Ovary (tissue), 3 donors: ENCODE measurements around the gene LRRC3.

Experiments used
- CTCF ChIP-seq, 3 donors: fragments of 450-650 bp in 2 of 3; fragments of 200-600 bp in 1 of 3; IDR thresholded peaks; one replicate each; pipeline versions ENCODE4 v1.5.1 to v1.8.0; 2016 to 2022; ENCODE audit warnings: antibody characterized with exemption in 3 of 3, mild to moderate bottlenecking in 1 of 3
- EP300 ChIP-seq: sonication (generic); formaldehyde crosslinking; IDR thresholded peaks from one replicate; pipeline ENCODE4 v1.6.1; 2017; ENCODE audit warnings: antibody characterized with exemption
- POLR2A ChIP-seq: fragments of 450-650 bp; IDR thresholded peaks from one replicate; pipeline ENCODE4 v1.6.1; 2017; ENCODE audit warnings: antibody characterized with exemption, mild to moderate bottlenecking, moderate library complexity
- donor health status: DM: no; HTN: no; CAD: no.

GRCh38 chr21:44441581-44442265 lies 13.6 kb upstream of the LRRC3 start:
- TF ChIP-seq CTCF (IDR thresholded peaks at IDR 0.05) (no peak), POLR2A (no peak), EP300 (no peak)
